T-helper 2 cell treated with Interferon-gamma antibody and Interleukin-4, amounts not matched to agents 100 ng/mL and 5 ng/mL, for 36 hours (primary cell): ENCODE results near the gene TMEM119. TPM values are rescaled to one million over a fixed set of nuclear protein-coding genes. Genes with fewer than 3 reads are reported as not detected.
"Not testable (repeated sequence)": the region's sequence is repeated elsewhere in the genome, so short reads cannot be mapped to it uniquely, and the experiment has no call there.

Source experiments
- intact Hi-C: fragments of 100-400 bp; cut with micrococcal nuclease; formaldehyde crosslinking; loops from one replicate; pipeline ENCODE4 v1.15.1; 2023
- total RNA-seq: library from RNA; stranded (reverse); gene quantifications from 2 replicates; pipeline ENCODE4 v1.2.3, GENCODE V29; 2022

Gene TMEM119
- total RNA-seq, 1 donor from 2014 or later = 0.41 TPM

DNA sequence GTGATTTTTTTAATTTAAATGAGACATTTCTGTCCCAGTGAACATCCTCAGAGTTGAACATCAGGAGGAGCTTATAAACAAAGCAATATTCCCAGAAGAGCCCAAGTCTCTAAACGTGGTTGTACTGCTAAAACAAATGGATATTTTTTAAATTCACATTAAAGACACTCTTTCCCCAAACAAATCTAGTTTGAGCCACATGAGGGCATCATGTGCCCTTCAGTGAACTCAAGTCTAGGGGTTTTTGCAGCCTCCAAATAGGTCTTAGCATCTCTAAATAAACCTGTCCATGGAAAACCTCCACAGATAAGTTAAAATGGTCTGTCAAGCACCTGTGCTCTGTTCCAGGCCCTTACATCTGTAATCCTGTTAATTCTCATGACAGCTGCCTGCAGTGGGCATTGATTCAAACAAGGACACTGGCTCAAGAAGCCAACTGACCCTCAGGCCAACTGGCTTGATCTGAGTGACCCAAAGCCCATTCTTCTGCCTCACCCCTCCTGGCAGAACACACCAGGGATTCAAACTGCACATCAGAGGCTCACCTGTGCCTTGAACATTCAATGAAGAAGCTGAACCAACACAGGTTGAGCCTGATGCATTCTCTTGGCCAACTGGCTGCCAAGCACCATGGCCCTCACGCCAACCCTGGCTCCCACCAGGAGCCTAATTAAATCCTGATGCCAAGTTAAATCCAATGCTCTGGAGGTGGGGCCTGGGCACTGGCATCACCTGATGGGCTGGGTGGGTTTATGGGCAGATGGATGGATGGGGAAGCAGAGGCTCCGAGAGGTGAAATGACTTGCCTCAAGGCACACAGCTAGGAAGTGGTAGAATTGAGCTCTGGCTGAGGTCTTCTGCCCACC, 26.9 kb downstream of the TMEM119 start:
- intact Hi-C loops = no loop called here

DNA sequence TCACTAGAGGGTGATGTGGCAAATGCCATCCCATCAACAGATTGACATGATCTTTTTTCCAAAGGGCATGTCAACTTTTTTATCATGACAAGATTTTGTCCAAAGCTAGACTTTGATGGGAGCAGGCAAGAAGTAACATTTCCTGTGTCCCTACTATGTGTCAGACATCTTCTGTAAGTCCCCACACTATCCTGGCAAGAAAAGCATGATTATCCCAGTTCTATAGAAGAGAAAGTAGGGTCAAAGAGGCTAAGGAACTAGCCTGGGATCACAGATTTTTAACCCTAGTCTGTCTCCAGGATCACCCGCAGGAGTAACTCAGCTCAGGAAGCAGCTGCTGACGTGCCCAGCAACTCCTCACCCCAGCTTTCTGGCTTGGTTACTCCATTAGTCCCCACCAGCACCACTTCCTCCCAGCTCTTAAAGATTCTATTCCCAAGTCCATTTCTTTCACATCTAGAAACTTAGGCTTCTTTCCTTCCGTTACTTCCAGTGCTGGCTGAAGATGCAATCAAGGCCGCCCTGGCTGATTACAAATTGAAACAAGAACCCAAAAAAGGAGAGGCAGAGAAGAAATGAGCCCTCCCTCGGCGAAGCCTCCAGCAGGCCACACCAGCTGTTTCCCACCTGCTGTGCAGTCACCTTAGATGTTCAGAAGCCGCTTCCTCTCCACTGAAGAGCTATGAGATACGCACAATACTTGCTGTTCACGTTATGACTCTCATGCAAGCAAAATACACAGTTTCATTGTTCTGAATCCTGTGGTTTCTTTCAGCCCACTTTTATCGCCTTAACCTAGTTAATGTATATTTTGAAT, 29.3 kb downstream of the TMEM119 start:
- intact Hi-C loops = loop anchor here (1.0 to 10.0 kb wide), 2 partner anchors 50 to 1006 kb away; partner anchors contain the start of genes MMAB and MVK

DNA sequence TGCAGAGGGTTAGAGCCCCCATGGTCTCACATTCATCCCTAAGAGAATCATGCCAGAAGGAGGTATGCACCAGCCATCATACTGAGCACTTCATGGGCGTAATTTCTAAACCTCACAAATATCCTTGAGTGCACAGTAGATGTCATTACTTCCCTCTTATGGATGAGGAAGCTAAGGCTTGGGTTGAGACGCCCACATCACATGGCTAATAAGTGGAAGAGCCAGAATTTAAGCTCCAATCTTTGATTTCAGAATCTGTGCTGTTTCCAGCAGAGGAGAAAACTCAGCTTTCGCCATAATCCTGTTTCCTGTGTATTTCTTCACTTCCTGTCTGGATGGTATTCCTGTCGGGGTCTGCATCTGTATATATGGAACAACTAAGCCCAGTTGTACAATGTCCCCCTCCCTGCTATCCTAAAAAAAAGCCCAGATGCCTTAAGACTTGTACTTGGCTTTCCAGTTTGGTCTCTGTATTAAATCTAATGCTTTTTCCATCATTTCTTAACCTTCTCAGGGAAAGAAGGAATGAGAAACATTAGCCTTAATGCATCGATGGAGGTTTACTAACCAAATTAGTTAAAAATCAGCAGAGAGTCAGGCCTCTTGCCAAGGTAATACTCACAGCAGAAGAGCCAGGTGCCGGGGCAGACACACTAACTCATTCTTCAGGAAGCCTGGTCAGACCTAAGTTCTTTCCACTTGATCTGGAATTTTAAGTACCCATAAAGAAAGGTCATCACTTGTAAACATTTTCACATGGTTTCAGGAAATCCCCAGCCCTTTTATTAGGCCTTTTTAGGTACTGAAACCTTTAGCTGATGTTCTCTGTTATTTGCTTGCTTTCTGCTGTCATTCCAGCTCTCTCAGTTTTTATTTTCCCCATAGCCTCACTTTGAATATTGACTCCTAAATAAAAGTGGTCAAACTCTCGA, 30.2 kb downstream of the TMEM119 start:
- intact Hi-C loops = loop anchor here (1.0 to 10.0 kb wide), 2 partner anchors 51 to 1007 kb away; partner anchors contain the start of genes MMAB and MVK

DNA sequence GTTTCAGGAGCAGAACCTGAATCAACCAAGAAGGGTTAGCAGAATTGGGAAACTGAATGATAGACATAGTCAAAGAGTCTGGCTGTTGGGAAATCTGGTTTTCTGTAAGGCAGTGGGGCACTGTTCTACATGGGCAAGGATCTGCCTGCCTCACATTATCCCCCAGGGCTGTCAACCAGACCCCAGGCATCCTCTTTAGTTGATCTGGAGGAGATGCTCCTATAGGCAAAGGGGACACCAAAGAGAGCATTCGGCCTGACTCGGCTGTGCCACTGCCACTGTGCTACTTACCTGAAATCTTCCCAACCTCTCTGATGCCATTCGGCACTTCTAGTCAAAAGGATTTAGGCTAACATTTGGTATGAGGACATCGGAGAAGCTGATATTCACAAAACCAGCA, 31.4 kb downstream of the TMEM119 start:
- intact Hi-C loops = loop anchor here (10.0 kb wide), 1 partner anchor 1008 kb away; the partner anchor contains the start of genes MMAB and MVK

DNA sequence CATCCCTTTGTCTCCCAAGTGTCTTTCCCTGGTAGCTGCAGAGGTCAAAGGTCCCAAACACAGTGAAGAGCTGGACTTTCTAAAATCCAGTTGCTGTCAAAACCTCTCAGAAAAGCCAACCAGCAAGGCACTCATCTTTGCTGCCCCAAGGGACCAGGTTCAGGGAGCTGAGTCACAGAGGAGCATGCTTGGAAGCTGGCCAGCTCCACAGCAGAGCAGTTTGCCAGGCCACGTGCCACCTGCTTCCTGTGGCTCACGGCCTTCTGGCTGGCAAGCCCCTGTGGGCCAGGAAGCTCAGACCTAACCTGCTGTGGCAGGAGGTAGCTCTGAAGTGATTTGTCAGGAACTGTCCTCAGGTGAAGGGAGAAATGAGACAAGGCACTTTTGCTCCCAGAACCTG, 31.9 kb downstream of the TMEM119 start:
- intact Hi-C loops = loop anchor here (10.0 kb wide), 1 partner anchor 1009 kb away; the partner anchor contains the start of genes MMAB and MVK

DNA sequence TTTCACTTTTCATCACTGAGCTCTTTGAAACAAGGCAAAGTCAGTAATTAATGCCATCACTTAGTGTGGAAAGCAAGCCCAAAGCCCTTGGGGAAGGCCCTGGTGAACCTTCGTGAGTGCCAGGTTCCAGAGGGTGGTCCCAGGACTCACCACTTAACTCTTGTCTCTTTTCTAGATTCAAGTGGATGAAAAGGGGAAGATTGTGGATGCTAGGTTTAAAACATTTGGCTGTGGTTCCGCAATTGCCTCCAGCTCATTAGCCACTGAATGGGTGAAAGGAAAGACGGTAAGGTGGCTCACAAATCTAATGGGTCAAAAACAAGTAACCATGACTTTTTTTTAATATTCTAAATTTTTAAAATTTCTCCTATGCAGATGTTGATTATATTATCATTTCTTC, 32.7 kb downstream of the TMEM119 start:
- intact Hi-C loops = loop anchor here (10.0 kb wide), 1 partner anchor 1010 kb away; the partner anchor contains the start of genes MMAB and MVK

DNA sequence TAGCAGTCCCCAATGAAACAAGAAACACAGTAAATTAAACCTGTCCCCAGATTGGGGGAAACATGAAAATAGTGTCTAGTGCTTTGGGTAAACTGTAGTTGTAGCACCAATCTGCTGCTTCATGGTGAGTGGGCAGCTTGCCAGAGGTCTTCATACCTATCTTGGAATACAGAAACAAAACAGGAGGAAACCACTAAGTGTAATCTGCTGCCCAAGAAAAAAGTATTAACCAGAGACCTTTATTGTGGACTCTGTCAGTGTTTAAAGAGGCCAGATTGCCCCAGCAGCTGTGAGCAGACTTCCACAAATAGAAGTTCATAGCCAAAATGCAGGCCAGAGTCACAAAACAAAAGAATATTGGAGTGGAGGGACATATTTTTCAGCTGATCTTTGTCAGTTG, 33.2 kb downstream of the TMEM119 start:
- intact Hi-C loops = loop anchor here (5.0 to 10.0 kb wide), 2 partner anchors 877 to 1010 kb away; partner anchors contain the start of genes MMAB, MVK and PWP1

DNA sequence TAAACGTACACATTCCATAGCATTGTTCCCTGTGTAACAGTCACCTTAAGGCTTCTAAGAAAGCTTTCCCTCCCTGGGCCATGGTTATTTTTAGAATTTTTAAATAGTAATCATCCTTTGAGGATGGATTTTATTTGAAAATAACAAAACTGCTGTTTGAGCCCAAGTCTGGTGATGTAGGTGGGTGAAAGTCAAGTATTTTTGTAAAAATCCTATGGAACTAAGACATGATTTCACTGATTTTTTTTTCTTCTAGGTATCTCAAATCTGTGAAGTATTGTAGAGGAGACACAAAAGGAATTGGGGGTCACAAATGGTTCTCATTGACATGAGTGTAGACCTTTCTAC, 34.1 kb downstream of the TMEM119 start:
- intact Hi-C loops = loop anchor here (1.0 to 10.0 kb wide), 10 partner anchors 55 to 1011 kb away; partner anchors contain the start of genes ALKBH2, CORO1C, MMAB and MVK

DNA sequence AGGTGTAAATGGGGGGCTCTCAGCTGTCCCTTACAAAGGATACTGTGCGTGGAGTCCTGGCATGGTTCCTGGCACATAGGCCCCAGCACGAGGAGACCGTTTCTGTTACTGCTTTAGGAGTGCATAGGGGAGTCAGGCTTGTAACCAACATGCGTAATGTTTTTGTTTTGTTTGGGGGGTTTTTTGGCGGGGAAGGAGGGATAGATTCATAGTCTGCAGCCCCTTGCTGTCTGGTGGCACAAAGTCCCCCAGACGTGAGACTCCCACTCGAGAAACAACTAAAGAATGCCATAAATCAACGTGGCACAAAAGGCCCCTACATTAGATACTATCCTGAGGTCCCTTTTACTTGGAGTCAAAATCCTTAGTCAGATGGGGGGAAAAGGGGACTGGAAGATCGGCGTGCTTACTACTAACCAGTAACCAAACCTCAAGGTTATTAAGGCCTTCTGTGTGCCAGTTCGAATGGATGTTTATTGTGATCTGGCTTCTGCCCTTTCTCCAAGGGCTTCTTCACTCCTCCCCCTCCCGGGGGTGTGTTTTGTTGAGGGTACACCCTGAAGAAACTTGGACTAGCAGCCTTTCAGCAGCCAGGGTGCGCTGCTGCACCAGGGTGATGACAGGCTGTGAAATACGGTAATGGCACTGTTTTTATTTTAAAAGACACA, 34.6 kb downstream of the TMEM119 start:
- intact Hi-C loops = loop anchor here (1.0 to 10.0 kb wide), 10 partner anchors 55 to 1012 kb away; partner anchors contain the start of genes ALKBH2, CORO1C, MMAB and MVK

DNA sequence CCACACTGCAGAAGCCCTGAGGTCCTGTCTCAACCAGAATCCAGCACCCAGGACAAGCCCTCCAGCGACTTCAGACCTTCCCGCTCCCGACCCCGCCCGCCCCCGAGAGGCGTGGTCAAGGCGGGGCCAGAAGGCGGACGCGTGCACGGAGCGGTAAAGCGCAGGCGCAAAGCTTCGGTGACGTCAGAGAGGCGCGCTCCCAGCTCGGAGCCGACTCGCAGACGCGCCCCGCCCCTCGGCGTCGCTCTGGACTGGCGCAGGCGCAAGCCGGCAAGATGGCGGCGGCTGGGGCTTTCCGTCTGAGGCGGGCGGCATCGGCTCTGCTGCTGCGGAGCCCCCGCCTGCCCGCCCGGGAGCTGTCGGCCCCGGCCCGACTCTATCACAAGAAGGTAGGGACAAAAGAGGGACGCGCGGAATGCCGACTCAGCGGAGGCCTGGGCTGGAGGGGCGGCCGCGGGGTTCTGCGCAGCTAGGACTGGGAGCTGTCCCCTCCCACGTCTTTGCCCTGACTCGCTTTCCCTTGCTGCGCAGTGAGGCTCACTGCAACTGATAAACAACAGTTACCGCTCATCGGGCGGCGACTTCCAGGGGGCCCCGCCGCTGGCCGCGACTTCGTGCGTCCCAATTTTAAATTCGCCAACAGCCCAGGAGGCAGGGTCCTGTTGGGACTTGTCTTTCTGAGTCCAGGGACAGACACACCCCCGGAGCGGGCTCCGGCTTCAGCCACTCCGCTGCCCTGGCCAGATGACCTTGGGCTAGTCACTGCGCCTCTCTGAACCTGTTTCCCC, 35.3 kb downstream of the TMEM119 start, which contains the start of gene ISCU:
TSS of gene ISCU (plus strand) at position 249 of the 788 bp plus-strand sequence. CDS start at position 276, 27 bp downstream.
- intact Hi-C loops = loop anchor here (1.0 to 10.0 kb wide), 11 partner anchors 56 to 1012 kb away; partner anchors contain the start of genes ALKBH2, CORO1C, MMAB and MVK

DNA sequence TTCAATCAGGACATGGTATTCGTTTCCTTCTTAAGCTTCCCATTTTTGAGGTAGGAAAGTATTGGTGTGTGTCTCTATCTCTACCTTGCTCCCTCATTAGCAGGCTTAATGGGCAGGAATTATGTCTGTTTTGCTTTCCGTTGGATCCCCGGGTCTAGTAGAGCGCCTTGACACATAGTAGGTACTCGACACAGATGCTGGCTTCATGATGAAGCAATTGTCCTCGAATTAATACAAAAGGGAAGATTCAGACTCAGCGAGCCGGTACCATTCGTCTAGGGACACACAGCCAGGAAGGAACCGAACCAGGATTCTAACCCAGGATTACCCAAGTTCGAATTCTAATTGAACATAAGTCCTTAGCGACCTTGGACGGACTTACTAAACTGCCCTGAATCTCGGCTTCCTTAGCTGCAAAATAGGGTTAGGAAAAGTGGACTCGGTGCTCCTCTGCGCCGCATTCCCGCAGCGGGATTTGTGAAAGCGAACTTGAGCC, 36.0 kb downstream of the TMEM119 start:
- intact Hi-C loops = loop anchor here (1.0 to 10.0 kb wide), 8 partner anchors 47 to 1013 kb away; partner anchors contain the start of genes FICD, MMAB, MVK and PRDM4

DNA sequence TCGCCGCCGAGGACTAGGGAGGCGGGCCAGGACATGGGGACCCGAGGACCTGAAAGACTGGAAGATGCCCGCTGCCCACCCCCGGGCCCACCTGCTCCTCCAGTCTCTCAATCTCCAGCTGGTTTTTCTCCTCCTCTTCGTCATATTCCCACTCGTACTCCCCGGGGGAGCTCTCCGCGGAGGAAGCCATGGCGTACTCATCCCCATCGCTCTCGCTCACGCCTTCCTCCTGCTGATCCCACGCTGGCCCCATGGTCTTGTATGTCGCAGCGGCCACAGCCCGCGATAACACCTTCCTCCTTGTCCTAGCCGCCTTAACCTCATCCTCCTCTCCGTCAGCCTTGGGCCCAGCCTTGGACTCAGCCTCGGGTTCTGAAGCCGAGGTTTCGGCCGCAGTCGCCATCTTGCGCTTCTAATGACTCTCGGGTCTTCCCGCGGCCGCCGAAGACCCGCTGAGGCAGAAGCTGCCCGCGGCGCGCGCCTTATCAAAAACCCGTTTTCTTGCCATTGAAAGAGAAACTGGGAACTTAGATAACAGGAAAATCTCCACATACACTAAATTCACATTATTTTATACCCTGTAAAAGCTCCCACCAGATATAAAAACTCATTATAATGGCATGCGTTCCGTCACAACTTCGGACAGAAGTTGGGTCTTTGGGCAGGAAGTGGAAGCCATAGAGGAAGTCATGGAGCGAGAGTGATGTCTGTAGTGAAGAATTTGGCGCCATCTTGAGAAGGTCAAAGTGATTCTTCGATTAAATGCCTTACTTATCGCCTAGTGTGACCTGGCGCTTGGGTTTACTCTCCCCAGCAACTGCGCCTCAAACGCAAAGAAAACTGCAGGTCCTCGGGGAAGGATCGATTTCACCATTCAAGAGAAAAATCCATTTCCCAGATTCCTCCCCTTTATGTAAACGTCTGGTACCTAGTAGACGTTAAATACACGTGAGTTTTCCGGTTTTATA, 36.8 kb downstream of the TMEM119 start, which contains the start of gene SART3:
TSS of gene SART3 (minus strand) at position 422 of the 968 bp plus-strand sequence. CDS start at position 403, 19 bp downstream.
- intact Hi-C loops = loop anchor here (1.0 to 10.0 kb wide), 6 partner anchors 46 to 1014 kb away; partner anchors contain the start of genes FICD, MMAB, MVK and PRDM4

DNA sequence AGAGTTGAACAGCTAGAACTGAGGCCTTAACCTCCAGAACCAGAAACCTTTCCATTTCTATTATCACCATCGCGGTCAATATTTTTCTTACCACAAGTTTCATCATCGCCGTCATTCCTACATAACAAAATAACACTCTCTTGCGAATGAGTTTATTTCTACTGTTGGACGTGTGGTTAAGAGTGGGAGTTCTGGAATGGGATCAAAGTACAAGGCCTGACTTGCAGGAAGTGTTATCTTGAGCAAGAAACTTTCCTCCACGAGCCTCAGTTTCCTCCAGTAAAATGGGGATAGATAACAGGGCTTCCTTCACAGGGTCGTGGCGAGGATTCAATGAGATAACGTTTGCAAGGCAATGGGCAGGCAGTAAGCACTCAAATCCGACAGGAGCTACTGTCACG, 37.6 kb downstream of the TMEM119 start:
- intact Hi-C loops = loop anchor here (2.0 to 10.0 kb wide), 3 partner anchors 800 to 1014 kb away; partner anchors contain the start of genes MMAB, MVK, PRDM4 and PWP1

DNA sequence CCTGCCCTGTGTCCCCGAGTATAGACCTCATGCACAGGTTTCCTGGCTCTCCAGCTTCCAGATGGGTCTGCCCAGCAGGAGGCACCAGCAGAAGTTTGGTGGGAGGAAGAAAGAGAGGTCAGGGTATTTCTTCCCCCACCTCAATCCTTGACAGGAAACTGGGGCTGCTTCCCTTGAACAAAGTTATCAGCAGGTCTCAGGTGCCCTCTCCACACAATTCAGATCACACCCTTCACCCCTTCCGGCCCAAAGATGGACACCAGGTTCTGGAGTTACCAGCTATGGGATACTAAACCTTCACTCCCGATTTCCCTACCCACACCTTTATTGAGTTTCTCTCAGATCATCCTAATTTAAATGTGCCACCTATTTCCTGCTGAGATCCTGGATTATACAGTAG, 38.1 kb downstream of the TMEM119 start:
- intact Hi-C loops = loop anchor here (2.0 to 10.0 kb wide), 3 partner anchors 799 to 1015 kb away; partner anchors contain the start of genes MMAB, MVK, PRDM4 and PWP1

DNA sequence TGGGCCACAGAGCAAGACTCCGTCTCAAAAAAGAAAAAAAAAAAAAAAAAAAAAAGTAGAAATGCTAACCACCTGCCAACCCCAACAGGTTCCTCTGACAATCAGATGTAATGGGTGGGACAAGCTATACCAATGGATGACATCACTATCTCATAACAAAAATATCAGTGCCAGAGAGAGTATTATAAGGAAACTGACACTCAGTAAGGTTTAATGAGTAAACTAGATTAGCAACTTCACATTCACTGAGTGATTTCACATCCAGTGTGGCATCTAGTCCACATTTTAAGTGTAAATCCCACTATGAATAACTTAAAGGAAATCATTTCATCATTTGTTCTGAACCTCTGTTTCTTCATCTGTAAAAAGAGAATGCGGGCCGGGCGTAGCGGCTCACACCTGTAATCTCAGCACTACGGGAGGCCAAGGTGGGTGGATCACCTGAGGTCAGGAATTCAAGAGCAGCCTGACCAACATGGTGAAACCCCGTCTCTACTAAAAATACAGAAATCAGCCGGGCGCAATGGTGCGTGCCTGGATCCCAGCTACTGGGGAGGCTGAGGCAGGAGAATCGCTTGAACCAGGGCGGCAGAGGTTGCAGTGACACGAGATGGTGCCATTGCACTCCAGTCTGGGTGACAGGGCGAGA, 38.8 kb downstream of the TMEM119 start:
- intact Hi-C loops = no loop called here

DNA sequence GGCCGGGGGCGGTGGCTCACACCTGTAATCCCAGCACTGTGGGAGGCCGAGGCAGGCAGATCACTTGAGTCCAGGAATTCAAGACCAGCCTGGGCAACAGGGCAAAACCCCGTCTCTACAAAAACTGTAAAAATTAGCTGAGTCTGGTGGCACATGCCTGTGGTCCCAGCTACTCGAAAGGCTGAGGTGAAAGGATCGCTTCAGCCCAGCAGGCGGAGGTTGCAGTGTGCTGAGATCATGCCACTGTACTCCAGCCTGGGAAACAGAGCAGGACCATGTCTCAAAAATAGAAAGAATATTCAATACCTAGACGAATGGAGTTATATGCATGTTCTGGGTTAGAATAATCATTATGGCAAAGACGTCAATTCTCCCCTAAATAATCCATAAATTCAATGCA, 42.5 kb downstream of the TMEM119 start:
- intact Hi-C loops = not testable (repeated sequence)
